Measurements from ENCODE around the gene ZFYVE28. TPM values are rescaled to one million over a fixed set of nuclear protein-coding genes. Genes with fewer than 3 reads are reported as not detected.

ZFYVE28 gene
- total and polyA plus RNA-seq, 2 of the 8 experiments (the other 6 are each of a cell fraction or from before 2014, with no cell fraction given) = 1.7 to 4.9 TPM

DNA sequence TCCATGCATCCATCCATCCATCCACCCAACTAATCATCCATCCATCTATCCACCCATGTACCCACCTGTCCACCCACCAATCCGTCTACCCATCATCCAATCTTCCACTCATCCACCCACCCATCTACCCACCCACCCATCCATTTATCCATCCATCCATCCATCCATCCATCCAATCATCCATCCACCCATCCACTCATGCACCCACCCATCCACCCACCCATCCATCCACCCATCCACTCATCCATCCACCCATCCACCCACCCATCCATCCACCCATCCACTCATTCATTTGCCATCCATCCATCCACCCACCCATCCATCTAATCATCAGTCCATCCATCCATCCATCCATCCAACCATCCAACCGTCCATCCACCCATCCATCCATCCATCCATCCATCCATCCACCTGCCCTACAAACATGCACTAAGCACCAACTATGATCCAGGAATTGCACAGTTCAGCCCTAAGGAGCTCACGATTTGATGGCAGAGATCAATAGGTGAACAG is 135.2 kb downstream of the ZFYVE28 start:
- Histone ChIP-seq H3K79me2 (ENCODE audit: control insufficient read depth in 1 of 2, insufficient read depth in 2 of 2, low read length in 2 of 2) (no peaks in the 10 kb centered on the region), H2AK5ac (ENCODE audit: low read depth, low read length) (no peak overlapping the region), H3K79me1 (ENCODE audit: low read depth, low read length) (no peaks in the 10 kb centered on the region), H3K4me3 (ENCODE audit: extremely low read depth in 1 of 4, insufficient read depth in 2 of 4, low read depth in 3 of 4, low read length in 4 of 4) (no peak overlapping the region), H2AFZ (ENCODE audit: low read length) (no peak overlapping the region), H4K5ac (ENCODE audit: insufficient read length, low read depth, low read length) (no peak overlapping the region), H2BK5ac (ENCODE audit: low read depth, low read length) (no peak overlapping the region), H2BK12ac (ENCODE audit: low read depth, low read length) (no peak overlapping the region), H3K4me2 (ENCODE audit: insufficient read depth in 1 of 2, low read depth in 2 of 2, low read length in 2 of 2) (no peak overlapping the region), H3K23me2 (ENCODE audit: low read depth, low read length) (peaks cover 7% of the 10 kb centered on the region; the same call in 1 of the 2 replicates), H4K8ac (ENCODE audit: extremely low read depth, insufficient read depth, low read length) (no peak overlapping the region), H3K9ac (replicated peaks in 1 of 4; ENCODE audit: extremely low read depth in 1 of 4, low read depth in 3 of 4, low read length in 3 of 4) (no peak overlapping the region), H3K27me3 (replicated peaks in 1 of 4; ENCODE audit: control insufficient read depth in 3 of 4, extremely low read depth in 1 of 4, insufficient read depth in 3 of 4, low read length in 3 of 4) (no peaks in the 10 kb centered on the region), H4K91ac (replicated peaks; ENCODE audit: insufficient read length, low read length) (no peak overlapping the region), H3K27ac (ENCODE audit: low read depth, low read length) (no peak overlapping the region), H3K9me3 (ENCODE audit: insufficient read depth in 2 of 2, low read depth in 1 of 2, low read length in 1 of 2) (no peaks in the 10 kb centered on the region), H3K23ac (ENCODE audit: insufficient read length) (no peak overlapping the region), H2BK15ac (ENCODE audit: low read length) (no peak overlapping the region), H4K20me1 (replicated peaks in 1 of 2; ENCODE audit: control insufficient read depth in 1 of 2, insufficient read depth in 2 of 2, low read length in 2 of 2) (peaks cover 0 to 6% of the 10 kb centered on the region in 2 experiments), H2BK20ac (ENCODE audit: low read length) (no peak overlapping the region), H3K14ac (ENCODE audit: insufficient read length) (no peak overlapping the region), H3K4me1 (replicated peaks in 1 of 4; ENCODE audit: control insufficient read depth in 3 of 4, insufficient read depth in 4 of 4, low read length in 3 of 4) (peaks cover 0 to 5% (median 0%) of the 10 kb centered on the region in 4 experiments; a peak in 2 of 7 replicates), H3K56ac (replicated peaks; ENCODE audit: insufficient read length, low read depth, low read length) (peak overlapping the region; percentile 86), H3K36me3 (ENCODE audit: control insufficient read depth in 2 of 4, insufficient read depth in 4 of 4, low read length in 3 of 4) (no peaks in the 10 kb centered on the region), H3K18ac (ENCODE audit: extremely low read depth, low read length) (no peak overlapping the region), H3K4ac (replicated peaks; ENCODE audit: insufficient read length, low read depth, low read length) (no peak overlapping the region), H2BK120ac (replicated peaks; ENCODE audit: low read depth, low read length) (no peak overlapping the region)
- no peak for DNase-seq (ENCODE audit: low read depth in 1 of 2, low spot score in 2 of 2)
- ChIA-PET POLR2A (ENCODE audit: partially characterized antibody) (no interaction called here), CTCF (ENCODE audit: partially characterized antibody) (no interaction called here)
- 84 to 100% methylated on average over 1 to 3 of the region's 3 CpGs for WGBS, 2 experiments (ENCODE audit: extremely low coverage in 1 of 2, insufficient coverage in 1 of 2, insufficient read length in 1 of 2, insufficient replicate concordance in 2 of 2, low coverage in 1 of 2, low lambda C conversion rate in 2 of 2, missing lambda C conversion rate in 1 of 2)
- FAIRE-seq = no peak
- TF ChIP-seq CEBPB (IDR thresholded peaks at IDR 0.05; ENCODE audit: low read depth, low read length) = no peak
- TF ChIP-seq JUN (IDR thresholded peaks at IDR 0.05; ENCODE audit: low read depth, low read length) = no peak
- TF ChIP-seq NANOG (IDR thresholded peaks at IDR 0.05; ENCODE audit: insufficient read depth, low read depth, low read length, poor library complexity, severe bottlenecking) = no peak
- TF ChIP-seq, protein P1, sequence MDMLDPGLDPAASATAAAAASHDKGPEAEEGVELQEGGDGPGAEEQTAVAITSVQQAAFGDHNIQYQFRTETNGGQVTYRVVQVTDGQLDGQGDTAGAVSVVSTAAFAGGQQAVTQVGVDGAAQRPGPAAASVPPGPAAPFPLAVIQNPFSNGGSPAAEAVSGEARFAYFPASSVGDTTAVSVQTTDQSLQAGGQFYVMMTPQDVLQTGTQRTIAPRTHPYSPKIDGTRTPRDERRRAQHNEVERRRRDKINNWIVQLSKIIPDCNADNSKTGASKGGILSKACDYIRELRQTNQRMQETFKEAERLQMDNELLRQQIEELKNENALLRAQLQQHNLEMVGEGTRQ (IDR thresholded peaks at IDR 0.05; ENCODE audit: low read length) = no peak
- TF ChIP-seq SIX5 (IDR thresholded peaks at IDR 0.05; ENCODE audit: low read depth, low read length) = no peak
- TF ChIP-seq RFX5 (IDR thresholded peaks at IDR 0.05; ENCODE audit: borderline replicate concordance, low read depth, low read length) = no peak
- no peak for TF ChIP-seq PHF8 (conservative IDR thresholded peaks at IDR 0.05; ENCODE audit: low read depth, low read length)
- no peak for TF ChIP-seq CHD2 (IDR thresholded peaks at IDR 0.05; ENCODE audit: low read length)
- no peak for TF ChIP-seq BACH1 (IDR thresholded peaks at IDR 0.05; ENCODE audit: low read length)
- no peak for TF ChIP-seq HDAC6 (IDR thresholded peaks at IDR 0.05; ENCODE audit: low read depth, low read length)
- no peak for TF ChIP-seq SAP30 (IDR thresholded peaks at IDR 0.05; ENCODE audit: insufficient read depth, insufficient replicate concordance, low read length)
- TF ChIP-seq RAD21 (IDR thresholded peaks at IDR 0.05 in 1 of 2, conservative IDR thresholded peaks at IDR 0.05 in 1 of 2; ENCODE audit: low read depth in 2 of 2, low read length in 2 of 2) = no peak
- TF ChIP-seq POU5F1 (IDR thresholded peaks at IDR 0.05; ENCODE audit: low read depth, low read length) = no peak

Data from H1 (cell line).